ENCODE measurements around the gene PPP1R14C.

GRCh38 chr6:150248300-150248699, 105.5 kb downstream of the PPP1R14C start:
- no peak for TF ChIP-seq CTCF (IDR thresholded peaks at IDR 0.05)
- TF ChIP-seq POLR2A (IDR thresholded peaks at IDR 0.05), result no peak
